Prostate gland (tissue), 2 donors: Measurements from ENCODE around the gene KLF13.

Source experiments
- CTCF ChIP-seq, 4 experiments: fragments of 200-600 bp in 2 of 4; fragments of 450-650 bp in 2 of 4; sonication (generic) in 2 of 4; IDR thresholded peaks; 1 replicate in 3 of 4; 2 replicates in 1 of 4; pipeline ENCODE4 v1.5.1; 2016 to 2019; ENCODE audit warnings: antibody characterized with exemption in 4 of 4, mild to moderate bottlenecking in 2 of 4, moderate library complexity in 2 of 4
- POLR2A ChIP-seq: fragments of 450-650 bp; IDR thresholded peaks from one replicate; pipeline ENCODE4 v1.6.1; 2016; ENCODE audit warnings: antibody characterized with exemption, mild to moderate bottlenecking
- POLR2AphosphoS5 ChIP-seq: sonication (generic); formaldehyde crosslinking; IDR thresholded peaks from one replicate; pipeline ENCODE4 v1.6.1; 2017; ENCODE audit warnings: antibody characterized with exemption

DNA sequence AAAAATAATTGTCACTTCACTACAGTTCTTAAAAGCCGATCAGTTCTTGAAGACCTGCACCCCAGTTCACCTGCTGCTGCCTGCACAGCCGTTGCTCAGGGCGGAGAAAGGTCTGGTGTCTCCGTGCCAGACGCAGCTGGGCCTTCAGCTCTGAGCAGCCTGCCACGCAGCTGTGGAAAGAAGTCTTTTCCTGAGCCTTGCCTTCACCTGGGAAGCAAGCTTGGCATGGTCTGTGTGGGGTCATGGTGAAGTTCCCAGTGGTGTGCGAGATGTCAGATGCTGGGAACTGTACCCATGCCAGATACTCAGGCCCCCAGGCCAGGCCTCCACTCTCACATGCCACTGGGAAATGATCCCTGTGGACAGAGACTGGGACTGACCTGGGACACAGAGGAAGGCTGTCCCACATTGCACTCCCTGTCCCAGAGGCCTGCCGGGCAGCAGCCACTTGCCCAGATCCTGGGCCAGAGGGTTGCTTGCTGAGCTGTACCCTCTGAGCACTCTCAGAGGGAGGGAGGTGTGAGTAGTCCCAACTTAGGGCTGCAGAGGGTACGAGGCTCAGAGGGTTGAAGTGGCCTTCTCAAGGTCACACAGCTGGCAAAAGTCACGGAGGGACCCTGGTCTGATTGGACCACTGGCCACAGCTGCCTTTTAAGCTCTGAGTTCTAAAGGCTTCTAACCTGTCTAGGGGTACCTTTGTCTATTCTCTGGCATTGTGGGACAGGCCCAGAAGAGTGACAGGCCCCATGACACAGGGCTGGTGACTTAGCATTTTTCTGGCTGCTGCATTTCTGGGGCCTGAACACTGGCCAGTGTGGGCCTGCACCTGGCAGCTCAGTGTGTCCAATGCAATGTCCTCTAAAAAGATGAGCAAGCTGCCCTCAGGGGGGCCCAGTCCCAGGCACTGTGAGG, 55.4 kb downstream of the KLF13 start:
- TF ChIP-seq POLR2A (no peak), CTCF (IDR thresholded peaks at IDR 0.05) (no peak), POLR2AphosphoS5 (no peak)
